ENCODE data around the gene NEK7.

GRCh38 chr1:198156111-198156744 lies 570 bp upstream of the NEK7 start:
- no peak for TF ChIP-seq GATA1 (IDR thresholded peaks at IDR 0.05; ENCODE audit: low read depth, low read length)
- TF ChIP-seq POLR2A (IDR thresholded peaks at IDR 0.05; ENCODE audit: low read length), result no peak
